ENCODE results near the gene PRUNE2.

- TF ChIP-seq JUND (IDR thresholded peaks at IDR 0.05): no peak
- no peak for TF ChIP-seq SIN3A (IDR thresholded peaks at IDR 0.05; ENCODE audit: borderline replicate concordance, low read depth, low read length)
- TF ChIP-seq CTCF (IDR thresholded peaks at IDR 0.05): no peak
- TF ChIP-seq MAX (IDR thresholded peaks at IDR 0.05; ENCODE audit: low read depth): no peak
- TF ChIP-seq GABPA (IDR thresholded peaks at IDR 0.05; ENCODE audit: low read depth): no peak
- TF ChIP-seq USF1 (IDR thresholded peaks at IDR 0.05; ENCODE audit: borderline replicate concordance, low read depth): no peak
- TF ChIP-seq TEAD4 (IDR thresholded peaks at IDR 0.05; ENCODE audit: borderline replicate concordance, insufficient read depth): no peak
- TF ChIP-seq YY1 (IDR thresholded peaks at IDR 0.05; ENCODE audit: low read depth): no peak
These were observed 42.1 kb downstream of the PRUNE2 start for GRCh38 chr9:76863832-76864231.
